Vagina (tissue), 2 donors: ENCODE data around the gene RNF182. TPM values are rescaled to one million over a fixed set of nuclear protein-coding genes. Genes with fewer than 3 reads are reported as not detected.

Experiments used
- DNase-seq, 2 donors: peaks; one replicate each; pipeline ENCODE4 v3.0.0-alpha.2; 2017; ENCODE audit errors: extremely low spot score in 2 of 2
- H3K27ac ChIP-seq: fragments of 200-600 bp; sonication (generic); one replicate; pipeline ENCODE4 v1.5.1; 2019
- H3K27me3 ChIP-seq: fragments of 200-600 bp; sonication (generic); one replicate; pipeline ENCODE4 v1.5.1; 2019
- H3K36me3 ChIP-seq, 2 donors: fragments of 200-600 bp; sonication (generic); one replicate each; pipeline ENCODE4 v1.5.1; 2017 to 2019
- H3K4me1 ChIP-seq: fragments of 200-600 bp; sonication (generic); one replicate; pipeline ENCODE4 v1.5.1; 2019
- H3K4me3 ChIP-seq, 2 donors: fragments of 200-600 bp; sonication (generic); 1 replicate in 1 of 2; 2 replicates in 1 of 2; pipeline ENCODE4 v1.5.1; 2016 to 2019
- H3K9me3 ChIP-seq: fragments of 200-600 bp; sonication (generic); one replicate; pipeline ENCODE4 v1.5.1; 2019
- POLR2A ChIP-seq, 2 donors: fragments of 450-650 bp; IDR thresholded peaks; one replicate each; pipeline ENCODE4 v1.6.1; 2017; ENCODE audit warnings: antibody characterized with exemption in 2 of 2, mild to moderate bottlenecking in 2 of 2, moderate library complexity in 2 of 2
- POLR2AphosphoS5 ChIP-seq, 2 donors: sonication (generic); formaldehyde crosslinking; IDR thresholded peaks; one replicate each; pipeline ENCODE4 v1.9.0; 2017; ENCODE audit warnings: antibody characterized with exemption in 2 of 2, mild to moderate bottlenecking in 2 of 2, low read depth in 1 of 2; ENCODE audit not compliant: insufficient read depth in 1 of 2
- intact Hi-C: fragments of 100-400 bp; cut with DNase I; formaldehyde crosslinking; loops from one replicate; pipeline ENCODE4 v1.15.1; 2023
- total RNA-seq: library from RNA; depleted of rRNA; stranded (reverse); fragments of >200 nt; gene quantifications from one replicate; pipeline ENCODE4 v1.2.3, GENCODE V29; 2016
- TF ChIP-seq, protein P1 (sequence below), 3 experiments: fragments of 450-650 bp in 2 of 3; fragments of 200-600 bp in 1 of 3; sonication (generic) in 1 of 3; IDR thresholded peaks; one replicate each; pipeline ENCODE4 v1.5.1; 2017 to 2019; ENCODE audit warnings: antibody characterized with exemption in 3 of 3, mild to moderate bottlenecking in 2 of 3, moderate library complexity in 2 of 3

RNF182 gene
- total RNA-seq, 1 donor from 2014 or later: 2.2 TPM

DNA sequence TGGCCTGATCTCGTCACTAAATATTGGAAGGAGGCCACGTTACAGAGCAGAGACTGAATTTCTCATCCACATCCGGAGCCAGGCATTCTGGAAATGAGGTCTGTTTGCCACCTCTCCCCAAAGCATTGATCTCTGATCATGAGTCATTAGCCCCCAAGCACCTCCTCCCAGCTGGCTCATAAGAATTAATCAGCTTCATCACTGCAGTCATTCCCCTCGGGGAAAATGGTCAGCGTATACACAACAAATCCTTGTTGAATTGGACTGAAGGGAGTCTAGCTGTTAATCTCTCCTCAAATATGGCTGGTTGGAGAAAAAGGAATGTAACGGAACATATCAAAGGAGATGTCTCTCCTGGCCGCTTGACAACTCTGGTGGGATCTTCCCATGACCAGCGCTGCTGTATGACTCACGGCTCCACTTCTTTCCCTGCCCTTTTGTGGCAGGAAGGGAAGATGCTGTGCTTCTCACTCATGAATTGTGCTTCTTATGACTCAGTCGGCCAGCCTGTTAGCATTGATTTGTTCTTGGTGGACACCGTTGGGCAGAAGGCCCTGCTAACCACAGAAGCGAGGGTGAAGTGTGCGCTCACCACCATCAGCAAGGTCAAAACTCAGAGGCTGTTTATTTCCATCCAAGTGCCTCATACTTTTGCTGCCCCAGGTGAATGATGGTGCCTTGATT is 76.7 kb downstream of the RNF182 start:
- TF ChIP-seq, protein P1, sequence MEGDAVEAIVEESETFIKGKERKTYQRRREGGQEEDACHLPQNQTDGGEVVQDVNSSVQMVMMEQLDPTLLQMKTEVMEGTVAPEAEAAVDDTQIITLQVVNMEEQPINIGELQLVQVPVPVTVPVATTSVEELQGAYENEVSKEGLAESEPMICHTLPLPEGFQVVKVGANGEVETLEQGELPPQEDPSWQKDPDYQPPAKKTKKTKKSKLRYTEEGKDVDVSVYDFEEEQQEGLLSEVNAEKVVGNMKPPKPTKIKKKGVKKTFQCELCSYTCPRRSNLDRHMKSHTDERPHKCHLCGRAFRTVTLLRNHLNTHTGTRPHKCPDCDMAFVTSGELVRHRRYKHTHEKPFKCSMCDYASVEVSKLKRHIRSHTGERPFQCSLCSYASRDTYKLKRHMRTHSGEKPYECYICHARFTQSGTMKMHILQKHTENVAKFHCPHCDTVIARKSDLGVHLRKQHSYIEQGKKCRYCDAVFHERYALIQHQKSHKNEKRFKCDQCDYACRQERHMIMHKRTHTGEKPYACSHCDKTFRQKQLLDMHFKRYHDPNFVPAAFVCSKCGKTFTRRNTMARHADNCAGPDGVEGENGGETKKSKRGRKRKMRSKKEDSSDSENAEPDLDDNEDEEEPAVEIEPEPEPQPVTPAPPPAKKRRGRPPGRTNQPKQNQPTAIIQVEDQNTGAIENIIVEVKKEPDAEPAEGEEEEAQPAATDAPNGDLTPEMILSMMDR (IDR thresholded peaks at IDR 0.05): no peak
- TF ChIP-seq POLR2A (IDR thresholded peaks at IDR 0.05) (no peak), POLR2AphosphoS5 (IDR thresholded peaks at IDR 0.05; ENCODE audit: insufficient read depth in 1 of 2, low read depth in 1 of 2) (no peak)
- intact Hi-C loops: no loop called here
- Histone ChIP-seq H3K27me3 (no peaks in the 10 kb centered on the region), H3K4me3 (no peak overlapping the region), H3K9me3 (no peaks in the 10 kb centered on the region), H3K4me1 (no peaks in the 10 kb centered on the region), H3K27ac (no peak overlapping the region), H3K36me3 (no peaks in the 10 kb centered on the region)
- no peak for DNase-seq

GRCh38 chr6:14002176-14002947 is 77.6 kb downstream of the RNF182 start:
- H3K4me3 ChIP-seq: no peak overlapping the region
- intact Hi-C loops: no loop called here
- H3K36me3 ChIP-seq: no peaks in the 10 kb centered on the region
- H3K9me3 ChIP-seq: no peaks in the 10 kb centered on the region
- no peaks in the 10 kb centered on the region for H3K27me3 ChIP-seq
- no peaks in the 10 kb centered on the region for H3K4me1 ChIP-seq
- TF ChIP-seq POLR2A (IDR thresholded peaks at IDR 0.05) (no peak), POLR2AphosphoS5 (IDR thresholded peaks at IDR 0.05; ENCODE audit: insufficient read depth in 1 of 2, low read depth in 1 of 2) (no peak)
- TF ChIP-seq, protein P1 (IDR thresholded peaks at IDR 0.05): no peak
- H3K27ac ChIP-seq: no peak overlapping the region
- DNase-seq: no peak

DNA sequence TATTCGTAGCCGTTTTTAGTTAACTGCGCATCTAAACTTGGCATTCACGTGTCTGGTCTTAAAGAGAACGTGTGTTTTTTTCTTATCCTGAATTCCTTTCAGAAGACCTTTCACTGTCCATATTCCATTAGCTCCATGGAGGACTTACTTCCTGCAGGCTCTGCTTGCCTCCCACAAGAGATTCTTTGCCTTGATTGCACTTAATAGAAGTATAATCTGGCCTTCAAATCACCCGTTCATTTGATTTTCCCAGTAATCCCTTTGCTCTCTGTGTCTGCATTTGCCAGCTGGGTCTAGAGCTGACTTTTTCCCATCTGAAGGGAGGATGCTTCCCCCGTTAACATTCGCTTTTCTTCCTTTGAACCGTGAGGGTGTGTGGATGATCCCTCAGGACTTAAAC is 79.5 kb downstream of the RNF182 start:
- intact Hi-C loops: no loop called here
- no peak overlapping the region for H3K27ac ChIP-seq
- H3K27me3 ChIP-seq: no peaks in the 10 kb centered on the region
- no peak for DNase-seq
- no peaks in the 10 kb centered on the region for H3K4me1 ChIP-seq
- no peaks in the 10 kb centered on the region for H3K36me3 ChIP-seq
- no peak overlapping the region for H3K4me3 ChIP-seq
- no peaks in the 10 kb centered on the region for H3K9me3 ChIP-seq
- TF ChIP-seq POLR2AphosphoS5 (IDR thresholded peaks at IDR 0.05; ENCODE audit: insufficient read depth in 1 of 2, low read depth in 1 of 2) (no peak), POLR2A (IDR thresholded peaks at IDR 0.05) (no peak)
- TF ChIP-seq, protein P1 (IDR thresholded peaks at IDR 0.05): no peak

GRCh38 chr6:14008809-14009208 is 84.1 kb downstream of the RNF182 start:
- no peak for DNase-seq
- H3K4me3 ChIP-seq: no peak overlapping the region
- no peaks in the 10 kb centered on the region for H3K27me3 ChIP-seq
- intact Hi-C loops: no loop called here
- H3K27ac ChIP-seq: no peak overlapping the region
- no peaks in the 10 kb centered on the region for H3K9me3 ChIP-seq
- no peaks in the 10 kb centered on the region for H3K36me3 ChIP-seq
- TF ChIP-seq POLR2AphosphoS5 (IDR thresholded peaks at IDR 0.05; ENCODE audit: insufficient read depth in 1 of 2, low read depth in 1 of 2): no peak
- TF ChIP-seq, protein P1 (IDR thresholded peaks at IDR 0.05): no peak
- H3K4me1 ChIP-seq: no peaks in the 10 kb centered on the region

DNA sequence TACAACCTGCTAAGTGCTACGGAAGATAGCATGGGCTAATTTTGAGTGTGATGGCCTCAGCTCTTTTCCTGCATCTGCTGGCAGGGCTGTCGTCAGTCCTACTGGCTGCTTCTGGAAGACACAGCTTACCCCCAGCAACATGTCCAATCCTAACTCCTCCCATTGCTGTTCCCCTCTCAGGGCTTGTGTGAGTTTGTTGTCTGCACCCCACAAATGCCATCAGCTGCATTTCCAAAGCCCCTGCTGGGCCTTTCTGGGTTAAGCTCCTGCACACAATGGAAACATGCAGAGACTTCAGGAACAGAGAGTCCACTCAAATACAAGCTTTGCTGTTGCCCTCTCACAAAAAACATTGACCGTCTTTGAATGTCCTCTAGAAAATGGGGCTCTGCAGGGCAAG is 84.7 kb downstream of the RNF182 start:
- no peak overlapping the region for H3K4me3 ChIP-seq
- no peaks in the 10 kb centered on the region for H3K36me3 ChIP-seq
- H3K9me3 ChIP-seq: no peaks in the 10 kb centered on the region
- DNase-seq: peak in 1 of 2 donors; percentile 64
- no peaks in the 10 kb centered on the region for H3K4me1 ChIP-seq
- H3K27me3 ChIP-seq: no peaks in the 10 kb centered on the region
- intact Hi-C loops: no loop called here
- H3K27ac ChIP-seq: no peak overlapping the region
- no peak for TF ChIP-seq POLR2A (IDR thresholded peaks at IDR 0.05)
- no peak for TF ChIP-seq POLR2AphosphoS5 (IDR thresholded peaks at IDR 0.05; ENCODE audit: insufficient read depth in 1 of 2, low read depth in 1 of 2)
- TF ChIP-seq, protein P1 (IDR thresholded peaks at IDR 0.05): no peak
